ENCODE measurements around the gene RALGAPA2. TPM values are rescaled to one million over a fixed set of nuclear protein-coding genes. Genes with fewer than 3 reads are reported as not detected.
A peak's percentile ranks its signal among the peaks of the same experiment; 100 is the strongest.
"Not testable (repeated sequence)": the region's sequence is repeated elsewhere in the genome, so short reads cannot be mapped to it uniquely, and the experiment has no call there.

RALGAPA2 gene
- total RNA-seq, 1 donor from 2014 or later = 24.8 TPM

DNA sequence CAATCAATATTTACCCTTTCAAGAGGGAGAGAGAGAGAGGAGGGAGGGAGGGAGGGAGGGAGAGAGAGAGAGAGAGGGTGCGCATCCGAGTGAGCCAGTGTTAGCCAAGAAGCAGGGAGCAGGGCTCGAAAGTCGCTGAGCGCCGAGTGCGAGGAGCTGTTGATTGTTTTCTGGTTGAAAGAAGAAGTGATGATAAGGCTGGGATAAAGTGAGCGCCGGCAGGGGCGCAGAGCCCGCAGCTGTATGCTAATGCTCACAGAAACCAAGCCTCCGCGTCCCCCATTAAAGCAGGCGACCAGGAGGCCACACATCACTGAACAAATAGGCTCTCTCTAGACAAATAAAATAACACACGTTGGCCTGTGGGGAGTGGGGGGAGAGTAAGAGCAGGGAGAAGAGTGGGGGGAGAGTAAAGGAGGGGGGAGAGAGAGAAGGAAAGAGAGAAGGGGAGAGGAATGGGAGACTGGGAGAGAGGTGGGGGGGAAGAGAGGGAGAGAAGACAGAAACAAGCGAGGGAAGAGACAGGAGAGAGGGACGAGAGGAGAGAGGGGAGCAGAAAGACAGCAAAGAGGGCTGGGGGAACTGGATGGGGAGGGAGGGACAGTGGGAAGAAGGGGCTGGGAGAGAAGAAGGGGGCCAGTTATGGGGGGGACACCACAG, 349.5 kb downstream of the RALGAPA2 start:
- TF ChIP-seq, protein P1, sequence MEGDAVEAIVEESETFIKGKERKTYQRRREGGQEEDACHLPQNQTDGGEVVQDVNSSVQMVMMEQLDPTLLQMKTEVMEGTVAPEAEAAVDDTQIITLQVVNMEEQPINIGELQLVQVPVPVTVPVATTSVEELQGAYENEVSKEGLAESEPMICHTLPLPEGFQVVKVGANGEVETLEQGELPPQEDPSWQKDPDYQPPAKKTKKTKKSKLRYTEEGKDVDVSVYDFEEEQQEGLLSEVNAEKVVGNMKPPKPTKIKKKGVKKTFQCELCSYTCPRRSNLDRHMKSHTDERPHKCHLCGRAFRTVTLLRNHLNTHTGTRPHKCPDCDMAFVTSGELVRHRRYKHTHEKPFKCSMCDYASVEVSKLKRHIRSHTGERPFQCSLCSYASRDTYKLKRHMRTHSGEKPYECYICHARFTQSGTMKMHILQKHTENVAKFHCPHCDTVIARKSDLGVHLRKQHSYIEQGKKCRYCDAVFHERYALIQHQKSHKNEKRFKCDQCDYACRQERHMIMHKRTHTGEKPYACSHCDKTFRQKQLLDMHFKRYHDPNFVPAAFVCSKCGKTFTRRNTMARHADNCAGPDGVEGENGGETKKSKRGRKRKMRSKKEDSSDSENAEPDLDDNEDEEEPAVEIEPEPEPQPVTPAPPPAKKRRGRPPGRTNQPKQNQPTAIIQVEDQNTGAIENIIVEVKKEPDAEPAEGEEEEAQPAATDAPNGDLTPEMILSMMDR (IDR thresholded peaks at IDR 0.05; ENCODE audit: insufficient read depth, low read length, poor library complexity, severe bottlenecking) = no peak
- no peak for DNase-seq (ENCODE audit: low read depth)
- no peaks in the 10 kb centered on the region for H3K36me3 ChIP-seq (ENCODE audit: control insufficient read depth, insufficient read depth, low read length)
- H3K4me3 ChIP-seq (ENCODE audit: low read depth, low read length) = no peak overlapping the region
- peaks cover 66% of the 10 kb centered on the region for H3K27me3 ChIP-seq (ENCODE audit: control insufficient read depth, insufficient read depth, low read length)

DNA sequence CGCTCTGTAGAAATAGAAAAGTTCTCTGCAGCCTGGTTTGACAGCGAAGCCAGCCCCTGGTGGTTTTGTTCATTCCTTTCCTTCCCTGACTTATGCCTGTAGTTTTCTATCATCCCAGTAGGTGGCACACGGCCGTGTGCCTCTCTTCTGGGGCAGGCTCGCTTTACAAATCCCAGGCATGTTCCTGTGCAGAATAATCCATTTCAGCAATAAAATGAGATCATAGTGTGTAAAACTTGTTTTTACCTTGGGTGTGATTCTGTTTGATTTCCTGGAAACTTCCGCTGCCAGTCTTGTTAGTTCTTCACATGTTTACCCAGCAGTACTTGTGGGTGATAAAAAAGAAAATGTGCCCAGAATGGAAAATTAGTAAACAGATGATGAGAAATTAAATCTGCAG, 352.0 kb downstream of the RALGAPA2 start:
- no peaks in the 10 kb centered on the region for H3K36me3 ChIP-seq (ENCODE audit: control insufficient read depth, insufficient read depth, low read length)
- no peak overlapping the region for H3K4me3 ChIP-seq (ENCODE audit: low read depth, low read length)
- TF ChIP-seq, protein P1 (IDR thresholded peaks at IDR 0.05; ENCODE audit: insufficient read depth, low read length, poor library complexity, severe bottlenecking) = peak; percentile 89
- peak; percentile 7 for DNase-seq (ENCODE audit: low read depth)
- peaks cover 45% of the 10 kb centered on the region for H3K27me3 ChIP-seq (ENCODE audit: control insufficient read depth, insufficient read depth, low read length)

DNA sequence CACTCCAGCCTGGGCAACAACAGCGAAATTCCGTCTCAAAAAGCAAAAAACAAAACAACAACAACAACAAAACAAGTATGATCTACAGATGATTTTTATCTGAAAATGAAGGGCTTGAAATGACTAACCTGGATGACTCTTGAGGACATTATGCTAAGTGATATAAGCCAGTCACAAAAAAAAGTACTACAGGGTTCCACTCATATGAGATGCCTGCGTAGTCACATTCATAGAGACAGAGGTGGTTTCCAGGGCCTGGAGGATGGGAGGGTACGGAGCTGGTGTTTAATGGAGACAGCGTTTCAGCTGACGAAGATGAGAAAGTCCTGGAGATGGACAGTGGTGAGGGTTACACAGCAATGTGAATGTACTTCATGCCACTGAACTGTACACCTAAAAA, 352.8 kb downstream of the RALGAPA2 start:
- no peak for DNase-seq (ENCODE audit: low read depth)
- TF ChIP-seq, protein P1 (IDR thresholded peaks at IDR 0.05; ENCODE audit: insufficient read depth, low read length, poor library complexity, severe bottlenecking) = no peak
- Histone ChIP-seq H3K4me3 (ENCODE audit: low read depth, low read length) (no peak overlapping the region), H3K27me3 (ENCODE audit: control insufficient read depth, insufficient read depth, low read length) (peaks cover 37% of the 10 kb centered on the region), H3K36me3 (ENCODE audit: control insufficient read depth, insufficient read depth, low read length) (no peaks in the 10 kb centered on the region)

DNA sequence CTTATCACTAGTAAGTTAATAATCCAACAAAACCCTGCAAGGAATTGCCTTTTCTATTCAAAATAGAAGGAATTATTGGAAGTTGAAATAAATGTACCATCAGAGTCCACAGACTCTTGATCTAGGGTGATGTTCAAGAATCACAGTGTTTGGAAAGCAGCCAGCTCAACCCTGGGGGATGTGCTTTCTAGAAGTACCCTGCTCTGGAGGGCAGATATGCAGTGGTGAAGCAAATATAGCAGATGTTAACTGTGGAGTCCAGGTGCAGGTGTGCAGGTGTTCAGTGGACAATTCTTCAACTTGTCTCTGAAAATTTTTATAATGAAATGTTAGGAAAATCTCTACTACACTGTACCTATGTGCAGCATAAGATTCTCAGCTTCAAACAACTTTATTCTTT, 353.6 kb downstream of the RALGAPA2 start:
- no peak for DNase-seq (ENCODE audit: low read depth)
- no peaks in the 10 kb centered on the region for H3K36me3 ChIP-seq (ENCODE audit: control insufficient read depth, insufficient read depth, low read length)
- no peak overlapping the region for H3K4me3 ChIP-seq (ENCODE audit: low read depth, low read length)
- TF ChIP-seq, protein P1 (IDR thresholded peaks at IDR 0.05; ENCODE audit: insufficient read depth, low read length, poor library complexity, severe bottlenecking) = no peak
- H3K27me3 ChIP-seq (ENCODE audit: control insufficient read depth, insufficient read depth, low read length) = peaks cover 29% of the 10 kb centered on the region

DNA sequence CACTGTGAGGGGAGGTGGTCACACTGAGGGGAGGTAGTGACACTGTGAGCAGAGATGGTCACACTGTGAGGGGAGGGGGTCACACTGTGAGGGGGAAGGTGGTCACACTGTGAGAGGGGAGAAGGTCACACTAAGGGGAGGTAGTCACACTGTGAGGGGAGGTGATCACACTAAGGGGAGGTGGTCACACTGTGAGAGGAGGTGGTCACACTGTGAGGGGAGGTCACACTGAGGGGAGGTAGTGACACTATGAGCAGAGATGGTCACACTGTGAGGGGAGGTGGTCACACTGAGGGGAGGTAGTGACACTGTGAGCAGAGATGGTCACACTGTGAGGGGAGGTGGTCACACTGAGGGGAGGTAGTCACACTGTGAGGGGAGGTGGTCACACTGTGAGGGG, 356.9 kb downstream of the RALGAPA2 start:
- H3K27me3 ChIP-seq (ENCODE audit: control insufficient read depth, insufficient read depth, low read length); H3K36me3 ChIP-seq (ENCODE audit: control insufficient read depth, insufficient read depth, low read length); DNase-seq (ENCODE audit: low read depth); H3K4me3 ChIP-seq (ENCODE audit: low read depth, low read length): not testable (repeated sequence)

DNA sequence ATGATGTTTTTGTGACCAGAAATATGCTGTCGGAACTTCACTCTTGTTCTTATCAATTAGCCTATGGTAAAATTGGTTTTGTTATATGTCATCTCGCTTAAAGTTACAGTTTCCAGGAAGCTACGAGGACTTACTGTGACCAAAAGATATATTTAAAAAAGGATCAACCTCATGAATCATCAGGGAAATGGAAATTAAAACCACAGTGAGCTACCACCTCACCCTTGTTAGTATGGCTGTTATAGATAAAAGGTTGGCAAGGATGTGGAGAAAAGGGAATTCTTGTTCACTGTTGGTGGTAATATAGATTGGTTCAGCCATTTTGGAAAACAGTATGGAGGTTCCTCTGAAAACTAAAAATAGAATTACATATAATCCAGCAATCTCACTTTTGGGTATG, 358.9 kb downstream of the RALGAPA2 start:
- TF ChIP-seq, protein P1 (IDR thresholded peaks at IDR 0.05; ENCODE audit: insufficient read depth, low read length, poor library complexity, severe bottlenecking) = no peak
- no peaks in the 10 kb centered on the region for H3K27me3 ChIP-seq (ENCODE audit: control insufficient read depth, insufficient read depth, low read length)
- no peak overlapping the region for H3K4me3 ChIP-seq (ENCODE audit: low read depth, low read length)
- no peaks in the 10 kb centered on the region for H3K36me3 ChIP-seq (ENCODE audit: control insufficient read depth, insufficient read depth, low read length)
- DNase-seq (ENCODE audit: low read depth) = no peak
